ENCODE data around the gene P2RX3.
A peak's percentile ranks its signal among the peaks of the same experiment; 100 is the strongest.

The P2RX3 gene

DNA sequence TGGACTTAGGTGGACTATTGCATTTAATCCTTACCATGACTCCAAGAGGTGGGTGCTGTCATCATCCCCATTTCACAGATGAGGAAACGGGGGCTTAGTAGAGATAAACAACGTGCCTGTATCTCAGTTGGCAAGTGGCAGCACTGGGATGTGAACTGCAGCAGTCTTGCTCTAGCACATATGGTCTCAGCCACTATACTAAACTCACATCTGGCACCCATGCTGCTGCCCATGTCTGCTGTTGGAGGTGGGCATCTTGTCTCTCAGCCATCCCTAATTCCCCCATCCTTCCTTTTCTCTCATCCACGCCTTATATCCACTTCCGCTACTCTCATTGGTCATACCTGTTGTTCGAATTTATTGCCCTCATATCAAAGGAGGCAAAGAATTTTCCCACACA, 39.0 kb downstream of the P2RX3 start:
- TF ChIP-seq TEAD4 (IDR thresholded peaks at IDR 0.05) = no peak
- TF ChIP-seq TCF12 (IDR thresholded peaks at IDR 0.05; ENCODE audit: low read depth) = no peak
- TF ChIP-seq, protein P1, sequence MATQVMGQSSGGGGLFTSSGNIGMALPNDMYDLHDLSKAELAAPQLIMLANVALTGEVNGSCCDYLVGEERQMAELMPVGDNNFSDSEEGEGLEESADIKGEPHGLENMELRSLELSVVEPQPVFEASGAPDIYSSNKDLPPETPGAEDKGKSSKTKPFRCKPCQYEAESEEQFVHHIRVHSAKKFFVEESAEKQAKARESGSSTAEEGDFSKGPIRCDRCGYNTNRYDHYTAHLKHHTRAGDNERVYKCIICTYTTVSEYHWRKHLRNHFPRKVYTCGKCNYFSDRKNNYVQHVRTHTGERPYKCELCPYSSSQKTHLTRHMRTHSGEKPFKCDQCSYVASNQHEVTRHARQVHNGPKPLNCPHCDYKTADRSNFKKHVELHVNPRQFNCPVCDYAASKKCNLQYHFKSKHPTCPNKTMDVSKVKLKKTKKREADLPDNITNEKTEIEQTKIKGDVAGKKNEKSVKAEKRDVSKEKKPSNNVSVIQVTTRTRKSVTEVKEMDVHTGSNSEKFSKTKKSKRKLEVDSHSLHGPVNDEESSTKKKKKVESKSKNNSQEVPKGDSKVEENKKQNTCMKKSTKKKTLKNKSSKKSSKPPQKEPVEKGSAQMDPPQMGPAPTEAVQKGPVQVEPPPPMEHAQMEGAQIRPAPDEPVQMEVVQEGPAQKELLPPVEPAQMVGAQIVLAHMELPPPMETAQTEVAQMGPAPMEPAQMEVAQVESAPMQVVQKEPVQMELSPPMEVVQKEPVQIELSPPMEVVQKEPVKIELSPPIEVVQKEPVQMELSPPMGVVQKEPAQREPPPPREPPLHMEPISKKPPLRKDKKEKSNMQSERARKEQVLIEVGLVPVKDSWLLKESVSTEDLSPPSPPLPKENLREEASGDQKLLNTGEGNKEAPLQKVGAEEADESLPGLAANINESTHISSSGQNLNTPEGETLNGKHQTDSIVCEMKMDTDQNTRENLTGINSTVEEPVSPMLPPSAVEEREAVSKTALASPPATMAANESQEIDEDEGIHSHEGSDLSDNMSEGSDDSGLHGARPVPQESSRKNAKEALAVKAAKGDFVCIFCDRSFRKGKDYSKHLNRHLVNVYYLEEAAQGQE (IDR thresholded peaks at IDR 0.05; ENCODE audit: low read depth) = no peak
- TF ChIP-seq NFIC (IDR thresholded peaks at IDR 0.05) = no peak
- TF ChIP-seq ZBTB7A (IDR thresholded peaks at IDR 0.05; ENCODE audit: low read depth) = no peak
- no peak for TF ChIP-seq CREB1 (IDR thresholded peaks at IDR 0.05; ENCODE audit: low read depth)
- no peak for TF ChIP-seq EP300 (IDR thresholded peaks at IDR 0.05; ENCODE audit: borderline replicate concordance)
- TF ChIP-seq TAF1 (IDR thresholded peaks at IDR 0.05; ENCODE audit: low read depth) = no peak
- TF ChIP-seq YY1 (IDR thresholded peaks at IDR 0.05; ENCODE audit: low read depth) = no peak

DNA sequence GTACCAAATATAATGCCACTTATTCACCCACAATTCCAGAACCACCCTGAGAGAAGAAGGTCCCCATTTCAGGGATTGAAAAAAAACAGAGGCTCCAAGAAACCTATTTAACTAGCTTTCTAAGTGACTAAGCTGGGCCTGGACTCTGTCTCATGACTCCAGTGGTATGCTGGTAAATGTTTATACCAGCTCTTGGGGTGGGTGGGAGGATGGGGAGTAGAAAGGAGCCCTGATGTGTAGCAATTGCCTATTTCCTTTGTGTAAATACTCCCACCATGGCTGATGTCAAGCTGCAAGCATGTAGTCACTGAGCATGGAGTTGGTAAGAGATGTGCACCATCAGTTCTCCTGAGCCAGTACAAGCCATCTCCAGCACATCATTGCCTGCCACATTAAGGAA, 40.0 kb downstream of the P2RX3 start:
- TF ChIP-seq ZBTB7A (IDR thresholded peaks at IDR 0.05; ENCODE audit: low read depth) (no peak), EGR1 (IDR thresholded peaks at IDR 0.05) (no peak), EP300 (IDR thresholded peaks at IDR 0.05; ENCODE audit: borderline replicate concordance) (no peak), TAF1 (IDR thresholded peaks at IDR 0.05; ENCODE audit: low read depth) (no peak), CEBPB (IDR thresholded peaks at IDR 0.05) (no peak), YY1 (IDR thresholded peaks at IDR 0.05; ENCODE audit: low read depth) (no peak), TCF12 (IDR thresholded peaks at IDR 0.05; ENCODE audit: low read depth) (no peak)
- TF ChIP-seq, protein P2, sequence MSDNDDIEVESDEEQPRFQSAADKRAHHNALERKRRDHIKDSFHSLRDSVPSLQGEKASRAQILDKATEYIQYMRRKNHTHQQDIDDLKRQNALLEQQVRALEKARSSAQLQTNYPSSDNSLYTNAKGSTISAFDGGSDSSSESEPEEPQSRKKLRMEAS (IDR thresholded peaks at IDR 0.05) = no peak
- TF ChIP-seq, protein P3, sequence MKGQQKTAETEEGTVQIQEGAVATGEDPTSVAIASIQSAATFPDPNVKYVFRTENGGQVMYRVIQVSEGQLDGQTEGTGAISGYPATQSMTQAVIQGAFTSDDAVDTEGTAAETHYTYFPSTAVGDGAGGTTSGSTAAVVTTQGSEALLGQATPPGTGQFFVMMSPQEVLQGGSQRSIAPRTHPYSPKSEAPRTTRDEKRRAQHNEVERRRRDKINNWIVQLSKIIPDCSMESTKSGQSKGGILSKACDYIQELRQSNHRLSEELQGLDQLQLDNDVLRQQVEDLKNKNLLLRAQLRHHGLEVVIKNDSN (IDR thresholded peaks at IDR 0.05) = no peak

DNA sequence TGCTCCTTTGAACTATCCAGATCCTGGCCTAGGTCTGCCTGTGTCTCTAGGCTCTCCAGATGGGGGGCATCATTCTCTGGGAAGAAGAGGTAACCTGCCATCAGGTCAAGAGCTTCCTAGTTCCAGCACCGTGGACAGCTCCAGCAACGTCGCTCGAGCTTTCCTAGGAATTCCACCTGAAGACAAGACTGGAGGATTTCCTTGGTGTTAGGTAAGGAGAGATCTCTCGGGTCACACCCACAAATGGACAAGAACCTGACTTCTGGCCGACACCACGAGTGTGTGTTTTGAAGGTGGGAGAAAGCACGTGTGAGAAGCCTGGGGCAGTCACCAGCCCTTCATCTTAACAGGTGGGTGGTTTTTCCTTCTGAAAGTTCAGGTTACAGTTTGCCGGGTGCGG, 41.6 kb downstream of the P2RX3 start:
- TF ChIP-seq RAD21 (IDR thresholded peaks at IDR 0.05; ENCODE audit: low read depth) = no peak
- TF ChIP-seq, protein P1 (IDR thresholded peaks at IDR 0.05; ENCODE audit: low read depth) = peak; percentile 95
- TF ChIP-seq TAF1 (IDR thresholded peaks at IDR 0.05; ENCODE audit: low read depth) = no peak
- no peak for TF ChIP-seq NFIC (IDR thresholded peaks at IDR 0.05)
- no peak for TF ChIP-seq FOXM1 (IDR thresholded peaks at IDR 0.05; ENCODE audit: borderline replicate concordance, low read depth)
- TF ChIP-seq, protein P2 (IDR thresholded peaks at IDR 0.05) = no peak
- peak; percentile 73 for TF ChIP-seq TEAD4 (IDR thresholded peaks at IDR 0.05)
- TF ChIP-seq EP300 (IDR thresholded peaks at IDR 0.05; ENCODE audit: borderline replicate concordance) = no peak

DNA sequence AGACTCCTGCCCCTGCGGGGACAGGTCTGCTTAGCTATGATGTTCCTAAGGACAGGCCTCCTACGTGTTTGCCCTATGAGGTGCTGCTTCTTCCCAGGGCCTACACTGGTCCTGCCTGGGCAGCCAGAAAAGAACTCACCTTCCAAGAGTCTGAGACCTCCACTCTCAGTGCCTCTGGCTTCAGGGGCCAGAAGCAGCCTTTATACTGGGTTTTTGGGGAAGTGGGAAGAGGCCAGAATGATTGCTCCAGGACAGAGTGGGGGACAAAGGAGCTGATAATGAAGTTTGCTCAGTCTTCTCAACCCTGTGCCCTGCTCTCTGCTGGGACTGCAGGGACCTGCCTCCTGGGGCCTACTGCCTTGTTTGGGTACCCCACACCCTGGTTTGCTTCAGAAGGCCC, 42.8 kb downstream of the P2RX3 start, which contains the start of gene PRG3:
Gene PRG3 (minus strand): TSS at position 176 of the 400 bp plus-strand sequence. CDS start 442 bp downstream, outside the sequence.
- TF ChIP-seq RAD21 (IDR thresholded peaks at IDR 0.05; ENCODE audit: low read depth) (no peak), CEBPB (IDR thresholded peaks at IDR 0.05) (no peak), TCF12 (IDR thresholded peaks at IDR 0.05; ENCODE audit: low read depth) (no peak), NFIC (IDR thresholded peaks at IDR 0.05) (no peak), EP300 (IDR thresholded peaks at IDR 0.05; ENCODE audit: borderline replicate concordance) (no peak), TEAD4 (IDR thresholded peaks at IDR 0.05) (no peak), YY1 (IDR thresholded peaks at IDR 0.05; ENCODE audit: low read depth) (no peak), ZBTB7A (IDR thresholded peaks at IDR 0.05; ENCODE audit: low read depth) (no peak), FOXM1 (IDR thresholded peaks at IDR 0.05; ENCODE audit: borderline replicate concordance, low read depth) (no peak), CREB1 (IDR thresholded peaks at IDR 0.05; ENCODE audit: low read depth) (no peak), EGR1 (IDR thresholded peaks at IDR 0.05) (no peak), TAF1 (IDR thresholded peaks at IDR 0.05; ENCODE audit: low read depth) (no peak)
- TF ChIP-seq, protein P3 (IDR thresholded peaks at IDR 0.05) = no peak
- TF ChIP-seq, protein P2 (IDR thresholded peaks at IDR 0.05) = no peak
- TF ChIP-seq, protein P1 (IDR thresholded peaks at IDR 0.05; ENCODE audit: low read depth) = no peak
